K562 (cell line): ENCODE results near the gene PPM1N. TPM values are rescaled to one million over a fixed set of nuclear protein-coding genes. Genes with fewer than 3 reads are reported as not detected.

Source experiments
- CAMTA2 ChIP-seq: fragments of 250-450 bp; sonication (Bioruptor Pico); conservative IDR thresholded peaks from 2 replicates; pipeline ENCODE4 v1.5.1; 2022
- E2F1 ChIP-seq: sonication (generic); formaldehyde crosslinking; IDR thresholded peaks from 2 replicates; pipeline ENCODE4 v1.8.1; 2023; ENCODE audit warnings: mild to moderate bottlenecking, missing genetic modification reagents, moderate library complexity
- FOXA3 ChIP-seq, 2 experiments: fragments of 450-650 bp in 1 of 2; sonication (generic) in 1 of 2; formaldehyde crosslinking; IDR thresholded peaks in 1 of 2; conservative IDR thresholded peaks in 1 of 2; 2 replicates each; pipeline versions ENCODE4 v1.4.0 to v1.8.0; 2020 to 2022; ENCODE audit warnings: mild to moderate bottlenecking in 2 of 2, missing genetic modification reagents in 1 of 2
- FOXM1 ChIP-seq, 2 experiments: fragments of 450-650 bp in 1 of 2; sonication (generic) in 1 of 2; formaldehyde crosslinking in 1 of 2; IDR thresholded peaks; 2 replicates each; pipeline versions ENCODE4 v1.6.1 to v1.9.0; 2017 to 2022; ENCODE audit warnings: low read depth in 2 of 2, mild to moderate bottlenecking in 2 of 2, missing genetic modification reagents in 1 of 2, moderate library complexity in 1 of 2
- GABPB2 ChIP-seq: fragments of 250-450 bp; sonication (Bioruptor Pico); conservative IDR thresholded peaks from 2 replicates; pipeline ENCODE4 v1.5.1; 2021; ENCODE audit warnings: mild to moderate bottlenecking
- GTF2E2 ChIP-seq: fragments of 200-800 bp; sonication (Bioruptor generic); IDR thresholded peaks from 2 replicates; pipeline ENCODE4 v1.6.1; 2016; ENCODE audit warnings: missing genetic modification characterization, missing compliant biosample characterization
- HMG20B ChIP-seq: fragments of 250-450 bp; sonication (Bioruptor Pico); IDR thresholded peaks from 2 replicates; pipeline ENCODE4 v1.5.0; 2021; ENCODE audit warnings: mild to moderate bottlenecking
- HSF4 ChIP-seq: fragments of 250-450 bp; sonication (Bioruptor Pico); IDR thresholded peaks from 2 replicates; pipeline ENCODE4 v2.1.2; 2022; ENCODE audit warnings: mild to moderate bottlenecking, moderate library complexity, borderline replicate concordance
- JUN ChIP-seq, 2 experiments: sonication (generic) in 1 of 2; formaldehyde crosslinking in 1 of 2; IDR thresholded peaks; 2 replicates each; pipeline versions ENCODE4 v1.6.1 to v1.8.0; 2012 to 2022; ENCODE audit warnings: borderline replicate concordance in 2 of 2, mild to moderate bottlenecking in 2 of 2, improper control_type of control experiment in 1 of 2, low read depth in 1 of 2, low read length in 1 of 2, missing genetic modification reagents in 1 of 2
- MBD2 ChIP-seq: sonication (generic); IDR thresholded peaks from 2 replicates; pipeline ENCODE4 v1.6.1; 2016; ENCODE audit warnings: low read depth, borderline replicate concordance
- MEIS2 ChIP-seq: fragments of 450-650 bp; IDR thresholded peaks from 2 replicates; pipeline ENCODE4 v1.6.1; 2014; ENCODE audit warnings: mild to moderate bottlenecking; ENCODE audit not compliant: partially characterized antibody
- NFIC ChIP-seq: fragments of 450-650 bp; IDR thresholded peaks from 2 replicates; pipeline ENCODE4 v1.6.1; 2017; ENCODE audit warnings: mild to moderate bottlenecking, inconsistent platforms
- NR2C1 ChIP-seq, 2 experiments: fragments of 450-650 bp; IDR thresholded peaks; 2 replicates each; pipeline ENCODE4 v1.6.1; 2017; ENCODE audit warnings: mild to moderate bottlenecking in 2 of 2, antibody characterized with exemption in 1 of 2, inconsistent platforms in 1 of 2, missing compliant biosample characterization in 1 of 2, missing genetic modification characterization in 1 of 2
- NR2C2 ChIP-seq, 2 experiments: fragments of 200-800 bp in 1 of 2; sonication (Bioruptor generic) in 1 of 2; sonication (generic) in 1 of 2; formaldehyde crosslinking in 1 of 2; IDR thresholded peaks; 2 replicates each; pipeline versions ENCODE4 v1.6.1 to v1.8.0; 2016 to 2022; ENCODE audit warnings: mild to moderate bottlenecking in 1 of 2, missing compliant biosample characterization in 1 of 2, missing genetic modification characterization in 1 of 2, missing genetic modification reagents in 1 of 2
- SMARCC2 ChIP-seq: fragments of 450-650 bp; IDR thresholded peaks from 2 replicates; pipeline ENCODE4 v1.6.1; 2017; ENCODE audit warnings: antibody characterized with exemption, moderate library complexity, mild to moderate bottlenecking, low read depth
- TEAD2 ChIP-seq: fragments of 450-650 bp; IDR thresholded peaks from 2 replicates; pipeline ENCODE4 v1.6.1; 2016; ENCODE audit warnings: missing genetic modification characterization, control low read depth, missing compliant biosample characterization
- TOE1 ChIP-seq, 2 experiments: fragments of 450-650 bp in 1 of 2; sonication (generic) in 1 of 2; formaldehyde crosslinking in 1 of 2; IDR thresholded peaks; 2 replicates each; pipeline versions ENCODE4 v1.7.1 to v1.8.0; 2016 to 2022; ENCODE audit warnings: borderline replicate concordance in 2 of 2, mild to moderate bottlenecking in 2 of 2, antibody characterized with exemption in 1 of 2, inconsistent platforms in 1 of 2, low read depth in 1 of 2, missing genetic modification reagents in 1 of 2, moderate library complexity in 1 of 2
- YY1 ChIP-seq, 3 experiments: IDR thresholded peaks; 2 replicates each; pipeline ENCODE4 v1.6.1; 2011; ENCODE audit warnings: low read length in 2 of 3, mild to moderate bottlenecking in 2 of 3, moderate library complexity in 2 of 3, borderline replicate concordance in 1 of 3, control low read depth in 1 of 3, low read depth in 1 of 3; ENCODE audit not compliant: insufficient read depth in 3 of 3, insufficient replicate concordance in 2 of 3, control insufficient read depth in 1 of 3, insufficient read length in 1 of 3; ENCODE audit errors: extremely low read depth in 1 of 3
- ZNF224 ChIP-seq: sonication (generic); formaldehyde crosslinking; IDR thresholded peaks from 2 replicates; pipeline ENCODE4 v1.8.0; 2022; ENCODE audit warnings: mild to moderate bottlenecking, missing genetic modification reagents
- ZNF23 ChIP-seq: fragments of 250-450 bp; sonication (Bioruptor Pico); IDR thresholded peaks from 2 replicates; pipeline ENCODE4 v1.4.0; 2020; ENCODE audit warnings: mild to moderate bottlenecking
- ZNF57 ChIP-seq: fragments of 450-650 bp; formaldehyde crosslinking; IDR thresholded peaks from 2 replicates; pipeline ENCODE4 v1.4.0; 2020; ENCODE audit warnings: mild to moderate bottlenecking, moderate library complexity
- ZSCAN32 ChIP-seq: fragments of 450-650 bp; formaldehyde crosslinking; IDR thresholded peaks from 2 replicates; pipeline ENCODE4 v1.4.0; 2020; ENCODE audit warnings: mild to moderate bottlenecking, moderate library complexity
- polyA plus RNA-seq, 8 experiments: library from polyadenylated mRNA; depleted of rRNA in 4 of 8; stranded (reverse) in 5 of 8; unstranded in 3 of 8; fragments of >200 nt; fragmentation: Nextera tagmentation in 2 of 8; fragmentation: Illumina TruSeq in 1 of 8; extraction: Ambion mirVana in 2 of 8; extraction: Trizol in 1 of 8; gene quantifications; 2 replicates each; pipeline versions ENCODE4 v1.2.1 to v1.2.3, GENCODE V29; 2011 to 2014; ENCODE audit warnings: inconsistent platforms in 1 of 8, missing spikeins in 1 of 8
- total RNA-seq, 7 experiments: library from RNA; depleted of rRNA in 6 of 7; stranded (reverse); fragments of >200 nt in 6 of 7; fragmentation: Illumina TruSeq in 2 of 7; extraction: Trizol in 2 of 7; gene quantifications; 2 replicates each; pipeline versions ENCODE4 v1.2.1 to v1.2.3, GENCODE V29; 2011 to 2021; ENCODE audit warnings: low replicate concordance in 1 of 7
- TF ChIP-seq, protein P1 (sequence below): sonication (generic); formaldehyde crosslinking; IDR thresholded peaks from 2 replicates; pipeline ENCODE4 v1.8.1; 2023; ENCODE audit warnings: mild to moderate bottlenecking, missing genetic modification reagents

The PPM1N gene
- total and polyA plus RNA-seq, 9 of the 15 experiments (the other 6 are each of a cell fraction or from before 2014, with no cell fraction given): 4.5 to 15.6 (median 8.7) TPM

DNA sequence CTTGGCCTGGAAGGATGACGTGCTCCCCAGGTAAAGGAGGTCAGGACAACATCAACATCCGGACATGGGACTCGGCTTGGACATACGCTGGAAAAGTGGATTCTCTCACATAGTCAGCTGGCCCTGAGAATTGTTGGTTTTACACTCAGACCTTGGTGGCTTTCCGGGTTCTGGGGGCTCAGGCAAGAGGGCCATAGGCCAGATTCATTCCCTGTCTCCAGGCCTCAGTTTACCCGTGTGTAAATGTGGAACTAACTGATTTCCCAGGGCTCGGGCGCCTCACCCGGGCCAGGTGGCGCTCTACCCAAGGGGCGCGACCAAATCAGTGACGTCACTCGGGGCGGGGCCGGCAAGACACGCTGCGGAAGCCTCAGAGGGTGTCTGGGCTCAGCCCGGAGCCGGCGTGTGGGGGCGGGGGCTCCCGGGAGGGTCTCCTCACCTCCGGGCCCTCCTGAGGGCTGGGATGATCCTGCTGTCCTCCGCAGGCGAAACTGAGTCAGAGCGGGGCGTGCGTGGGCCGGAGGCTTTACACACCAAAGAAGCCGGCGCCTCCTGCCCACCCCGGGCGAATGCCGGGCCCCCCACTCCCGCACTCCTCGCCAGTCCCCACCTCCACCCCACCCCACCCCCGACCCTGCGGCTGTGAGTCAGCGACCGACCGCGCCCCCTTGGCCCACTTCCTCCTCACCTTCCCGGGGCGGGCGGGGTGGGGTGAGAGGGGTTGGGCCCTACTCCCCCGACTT is 8.2 kb downstream of the PPM1N start (continued):
- 0 out of 2 replicates have a peak, but pooled peaks have one; percentile 13 for TF ChIP-seq NR2C2 (CRISPR knock-in tag; IDR thresholded peaks at IDR 0.05)
- TF ChIP-seq NR2C2 (tag; IDR thresholded peaks at IDR 0.05): peak; percentile 79
- TF ChIP-seq TEAD2: no peak
- 0 out of 2 replicates have a peak, but pooled peaks have one; percentile 13 for TF ChIP-seq NFIC
- no peak for TF ChIP-seq ZNF57 (CRISPR knock-in tag)
- TF ChIP-seq, protein P1, sequence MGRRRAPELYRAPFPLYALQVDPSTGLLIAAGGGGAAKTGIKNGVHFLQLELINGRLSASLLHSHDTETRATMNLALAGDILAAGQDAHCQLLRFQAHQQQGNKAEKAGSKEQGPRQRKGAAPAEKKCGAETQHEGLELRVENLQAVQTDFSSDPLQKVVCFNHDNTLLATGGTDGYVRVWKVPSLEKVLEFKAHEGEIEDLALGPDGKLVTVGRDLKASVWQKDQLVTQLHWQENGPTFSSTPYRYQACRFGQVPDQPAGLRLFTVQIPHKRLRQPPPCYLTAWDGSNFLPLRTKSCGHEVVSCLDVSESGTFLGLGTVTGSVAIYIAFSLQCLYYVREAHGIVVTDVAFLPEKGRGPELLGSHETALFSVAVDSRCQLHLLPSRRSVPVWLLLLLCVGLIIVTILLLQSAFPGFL: no peak
- TF ChIP-seq GABPB2: no peak
- no peak for TF ChIP-seq ZSCAN32 (CRISPR knock-in tag)
- peak; percentile 85 for TF ChIP-seq TOE1 (IDR thresholded peaks at IDR 0.05; ENCODE audit: borderline replicate concordance)
- TF ChIP-seq TOE1 (CRISPR knock-in tag; IDR thresholded peaks at IDR 0.05; ENCODE audit: borderline replicate concordance, low read depth): no peak
- peak; percentile 16; the same call in 1 of the 2 replicates for TF ChIP-seq FOXM1 (IDR thresholded peaks at IDR 0.05; ENCODE audit: low read depth)
- no peak for TF ChIP-seq FOXM1 (CRISPR knock-in tag; IDR thresholded peaks at IDR 0.05; ENCODE audit: low read depth)
- TF ChIP-seq JUN (IDR thresholded peaks at IDR 0.05; ENCODE audit: borderline replicate concordance, low read depth, low read length): peak; percentile 74
- no peak; the same call in 1 of the 2 replicates for TF ChIP-seq JUN (CRISPR knock-in tag; IDR thresholded peaks at IDR 0.05; ENCODE audit: borderline replicate concordance)
- peak; percentile 73 for TF ChIP-seq MBD2
- no peak for TF ChIP-seq ZNF224 (CRISPR knock-in tag)
- no peak for TF ChIP-seq HMG20B (CRISPR knock-in tag)
- TF ChIP-seq NR2C1 (IDR thresholded peaks at IDR 0.05): 0 out of 2 replicates have a peak, but pooled peaks have one; percentile 50
- no peak; the same call in none of the 2 replicates for TF ChIP-seq NR2C1 (tag; IDR thresholded peaks at IDR 0.05)
- 0 out of 2 replicates have a peak, but pooled peaks have one; percentile 46 for TF ChIP-seq GTF2E2 (tag)
- 0 out of 4 replicates have a peak, but pooled peaks of 1 of the 2 experiments have one; percentile 55 for TF ChIP-seq FOXA3 (CRISPR knock-in tag; conservative IDR thresholded peaks at IDR 0.05 in 1 of 2, IDR thresholded peaks at IDR 0.05 in 1 of 2)
- peak; percentile 30; the same call in 1 of the 2 replicates for TF ChIP-seq SMARCC2
- TF ChIP-seq MEIS2: no peak
- TF ChIP-seq HSF4 (CRISPR knock-in tag): no peak
- TF ChIP-seq YY1 (IDR thresholded peaks at IDR 0.05; ENCODE audit: borderline replicate concordance in 1 of 3, control insufficient read depth in 1 of 3, extremely low read depth in 1 of 3, insufficient read depth in 3 of 3, insufficient read length in 1 of 3, insufficient replicate concordance in 2 of 3, low read depth in 1 of 3, low read length in 2 of 3): peak in 1 of 3 experiments; percentile 40
- TF ChIP-seq ZNF23 (CRISPR knock-in tag): no peak
- 0 out of 2 replicates have a peak, but pooled peaks have one; percentile 39 for TF ChIP-seq E2F1 (CRISPR knock-in tag)
- no peak for TF ChIP-seq CAMTA2 (CRISPR knock-in tag)
